Chondrocyte (in vitro differentiated cells): Measurements from ENCODE around the gene SDC1. TPM values are rescaled to one million over a fixed set of nuclear protein-coding genes. Genes with fewer than 3 reads are reported as not detected.
A peak's percentile ranks its signal among the peaks of the same experiment; 100 is the strongest.

Experiments
- DNase-seq: peaks from one replicate; pipeline ENCODE4 v3.0.0; 2021; ENCODE audit warnings: mixed read lengths, low spot score
- H3K27ac Mint-ChIP-seq: one replicate; pipeline ENCODE4 v1.8.0; 2021; ENCODE audit warnings: mild to moderate bottlenecking, moderate library complexity, mixed read lengths; ENCODE audit not compliant: unreplicated experiment
- H3K27me3 Mint-ChIP-seq: 2 replicates; pipeline ENCODE4 v1.8.0; 2021; ENCODE audit warnings: low read depth, mixed read lengths
- H3K36me3 Mint-ChIP-seq: 2 replicates; pipeline ENCODE4 v1.8.0; 2021; ENCODE audit warnings: low read depth, mixed read lengths
- H3K4me1 Mint-ChIP-seq: 2 replicates; pipeline ENCODE4 v1.8.0; 2021; ENCODE audit warnings: low read depth, mild to moderate bottlenecking, mixed read lengths
- H3K4me3 Mint-ChIP-seq: one replicate; pipeline ENCODE4 v1.8.0; 2021; ENCODE audit warnings: mild to moderate bottlenecking, moderate library complexity, mixed read lengths; ENCODE audit not compliant: unreplicated experiment
- H3K9me3 Mint-ChIP-seq: 2 replicates; pipeline ENCODE4 v1.8.0; 2021; ENCODE audit warnings: low read depth, mixed read lengths
- total RNA-seq: library from RNA; stranded (reverse); gene quantifications from 3 replicates; pipeline ENCODE4 v1.2.1, GENCODE V29; 2021
- TF ChIP-seq, protein P1 (sequence below): fragments of 200-600 bp; sonication (generic); IDR thresholded peaks from 2 replicates; pipeline ENCODE4 v1.5.0; 2021; ENCODE audit warnings: antibody characterized with exemption, mild to moderate bottlenecking, moderate library complexity

SDC1 gene
- total RNA-seq, 1 donor from 2014 or later: 13.2 TPM

DNA sequence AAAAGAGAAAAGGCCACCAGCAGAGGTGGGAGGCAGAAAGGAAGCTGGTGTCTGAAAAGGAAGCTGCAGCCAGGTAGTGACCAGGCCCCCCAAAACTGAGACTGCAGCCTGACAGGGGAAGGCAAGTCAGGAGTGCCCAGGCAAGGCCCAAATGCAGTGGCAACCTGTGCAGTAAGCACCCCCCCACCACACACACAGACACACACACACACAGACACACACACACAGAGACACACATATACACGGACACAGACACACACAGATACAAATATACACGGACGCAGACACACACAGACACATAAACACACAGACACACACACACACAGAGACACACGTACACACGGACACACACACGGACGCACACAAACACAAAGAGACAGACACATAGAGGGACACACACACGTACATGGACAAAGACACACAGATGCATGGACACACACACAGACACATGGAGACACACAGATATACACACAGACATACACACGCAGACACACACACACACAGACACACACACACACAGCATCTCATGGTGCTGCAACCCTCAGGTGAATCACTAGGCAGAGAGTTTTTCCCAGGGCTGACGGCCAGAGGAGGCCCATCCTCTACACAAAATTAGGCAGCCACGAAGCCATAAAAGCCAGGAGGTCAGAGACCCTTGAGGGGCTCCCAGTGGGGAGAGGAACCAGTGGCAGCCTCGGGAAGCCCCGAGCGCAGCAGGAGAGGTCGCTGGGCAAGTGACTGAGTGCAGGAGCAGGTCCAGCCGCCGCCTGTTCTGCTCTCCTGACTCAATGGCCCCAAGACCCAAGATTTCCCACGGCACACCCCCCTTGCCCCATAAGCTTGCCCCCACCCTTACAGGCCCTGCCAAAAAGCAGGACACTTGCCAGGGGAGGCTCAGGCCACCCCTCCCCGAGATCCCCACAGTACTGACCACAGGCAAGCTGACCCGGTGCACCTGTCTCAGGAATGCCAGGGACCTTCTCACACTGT lies 6.3 kb downstream of the SDC1 start:
- DNase-seq: peak; percentile 75

GRCh38 chr2:20217041-20217970 lies 7.6 kb downstream of the SDC1 start:
- no peak overlapping the region for H3K4me3 Mint-ChIP-seq
- DNase-seq: peak; percentile 93
- no peak overlapping the region for H3K27ac Mint-ChIP-seq
- H3K36me3 Mint-ChIP-seq: no peaks in the 10 kb centered on the region
- H3K9me3 Mint-ChIP-seq: no peaks in the 10 kb centered on the region
- H3K4me1 Mint-ChIP-seq: peaks cover 18% of the 10 kb centered on the region
- TF ChIP-seq, protein P1, sequence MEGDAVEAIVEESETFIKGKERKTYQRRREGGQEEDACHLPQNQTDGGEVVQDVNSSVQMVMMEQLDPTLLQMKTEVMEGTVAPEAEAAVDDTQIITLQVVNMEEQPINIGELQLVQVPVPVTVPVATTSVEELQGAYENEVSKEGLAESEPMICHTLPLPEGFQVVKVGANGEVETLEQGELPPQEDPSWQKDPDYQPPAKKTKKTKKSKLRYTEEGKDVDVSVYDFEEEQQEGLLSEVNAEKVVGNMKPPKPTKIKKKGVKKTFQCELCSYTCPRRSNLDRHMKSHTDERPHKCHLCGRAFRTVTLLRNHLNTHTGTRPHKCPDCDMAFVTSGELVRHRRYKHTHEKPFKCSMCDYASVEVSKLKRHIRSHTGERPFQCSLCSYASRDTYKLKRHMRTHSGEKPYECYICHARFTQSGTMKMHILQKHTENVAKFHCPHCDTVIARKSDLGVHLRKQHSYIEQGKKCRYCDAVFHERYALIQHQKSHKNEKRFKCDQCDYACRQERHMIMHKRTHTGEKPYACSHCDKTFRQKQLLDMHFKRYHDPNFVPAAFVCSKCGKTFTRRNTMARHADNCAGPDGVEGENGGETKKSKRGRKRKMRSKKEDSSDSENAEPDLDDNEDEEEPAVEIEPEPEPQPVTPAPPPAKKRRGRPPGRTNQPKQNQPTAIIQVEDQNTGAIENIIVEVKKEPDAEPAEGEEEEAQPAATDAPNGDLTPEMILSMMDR: no peak
- no peaks in the 10 kb centered on the region for H3K27me3 Mint-ChIP-seq

More for the DNA sequence above, 6.3 kb downstream of the SDC1 start:
- no peaks in the 10 kb centered on the region for H3K9me3 Mint-ChIP-seq
- no peaks in the 10 kb centered on the region for H3K27me3 Mint-ChIP-seq
- TF ChIP-seq, protein P1: no peak
- no peak overlapping the region for H3K4me3 Mint-ChIP-seq
- peaks cover 22% of the 10 kb centered on the region for H3K4me1 Mint-ChIP-seq
- no peak overlapping the region for H3K27ac Mint-ChIP-seq
- H3K36me3 Mint-ChIP-seq: no peaks in the 10 kb centered on the region

DNA sequence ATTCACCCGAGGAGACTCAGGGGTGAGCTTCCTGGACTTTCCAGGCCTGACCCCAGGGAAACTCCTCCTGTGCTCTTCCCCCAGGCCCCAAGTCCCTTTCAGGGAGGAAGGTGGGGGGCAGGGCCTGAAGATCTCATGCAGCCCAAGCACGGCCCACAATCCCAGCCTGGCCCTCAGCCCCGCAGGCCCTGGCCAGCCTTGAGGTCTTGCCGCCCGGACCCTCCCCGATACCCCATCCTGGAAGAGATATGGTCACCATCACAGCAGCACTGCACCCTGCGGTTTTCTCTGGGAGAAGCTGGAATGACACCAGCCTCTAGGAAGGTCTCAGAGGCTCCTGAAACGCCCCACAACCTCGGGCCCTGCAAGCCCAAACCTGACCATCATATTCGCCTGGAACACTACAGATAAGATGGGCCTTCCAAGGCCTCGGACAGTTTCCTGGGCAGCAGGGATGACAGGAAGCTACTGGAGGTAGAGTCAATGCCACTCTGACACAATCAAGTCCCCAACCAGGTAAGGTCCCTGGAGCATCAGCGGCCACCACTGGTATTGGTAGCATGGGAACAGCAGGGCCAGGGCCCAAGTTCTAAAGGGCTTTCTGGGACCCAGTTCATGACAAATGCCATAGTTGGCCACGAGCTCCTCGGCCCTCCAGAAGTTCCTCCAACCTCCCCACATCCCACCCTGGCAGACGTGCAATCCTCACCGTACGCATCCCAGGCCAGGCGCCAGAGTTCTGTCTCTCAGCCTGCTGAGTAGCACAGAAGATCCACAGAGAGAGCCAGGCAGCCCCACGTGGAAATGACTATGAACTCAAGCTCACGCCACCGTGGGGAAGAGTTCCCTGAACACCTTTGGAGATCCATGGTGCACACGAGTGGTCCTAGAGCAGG lies 8.6 kb downstream of the SDC1 start:
- no peaks in the 10 kb centered on the region for H3K36me3 Mint-ChIP-seq
- H3K9me3 Mint-ChIP-seq: no peaks in the 10 kb centered on the region
- H3K27ac Mint-ChIP-seq: no peak overlapping the region
- no peak overlapping the region for H3K4me3 Mint-ChIP-seq
- peak; percentile 79 for DNase-seq
- peaks cover 12% of the 10 kb centered on the region for H3K4me1 Mint-ChIP-seq
- TF ChIP-seq, protein P1: no peak
- no peaks in the 10 kb centered on the region for H3K27me3 Mint-ChIP-seq

GRCh38 chr2:20215183-20216040 lies 9.5 kb downstream of the SDC1 start:
- Mint-ChIP-seq H3K27me3 (no peaks in the 10 kb centered on the region), H3K4me1 (peaks cover 7% of the 10 kb centered on the region), H3K9me3 (no peaks in the 10 kb centered on the region), H3K27ac (no peak overlapping the region), H3K4me3 (no peak overlapping the region), H3K36me3 (no peaks in the 10 kb centered on the region)
- peak; percentile 65 for DNase-seq
- TF ChIP-seq, protein P1: no peak
